Calu3 (cell line): ENCODE measurements around the gene ZC3H13. TPM values are rescaled to one million over a fixed set of nuclear protein-coding genes. Genes with fewer than 3 reads are reported as not detected.

Experiments
- BruUV-seq: library from RNA; stranded (reverse); fragments of 400-500 nt; replicated peaks from 2 replicates; lab custom pipeline; 2021; lab: Mats Ljungman, UMichigan
- CTCF ChIA-PET: fragments of 300-600 bp; sonication (Branson Sonifier 250); formaldehyde crosslinking; loops from one replicate; lab custom pipeline; 2022; ENCODE audit warnings: antibody characterized with exemption; lab: Charles Lee
- DNase-seq: peaks from one replicate; pipeline ENCODE4 v3.0.0; 2022
- H3K27ac Mint-ChIP-seq: one replicate; pipeline ENCODE4 v1.8.0; 2022; ENCODE audit warnings: mixed read lengths; ENCODE audit not compliant: unreplicated experiment
- H3K27me3 Mint-ChIP-seq: one replicate; pipeline ENCODE4 v1.8.0; 2022; ENCODE audit warnings: mixed read lengths; ENCODE audit not compliant: unreplicated experiment
- H3K36me3 Mint-ChIP-seq: one replicate; pipeline ENCODE4 v1.8.0; 2022; ENCODE audit warnings: mild to moderate bottlenecking, moderate library complexity, mixed read lengths; ENCODE audit not compliant: insufficient read depth, unreplicated experiment
- H3K4me1 Mint-ChIP-seq: one replicate; pipeline ENCODE4 v1.8.0; 2022; ENCODE audit warnings: mild to moderate bottlenecking, low read depth, mixed read lengths; ENCODE audit not compliant: unreplicated experiment
- H3K4me3 Mint-ChIP-seq: one replicate; pipeline ENCODE4 v1.8.0; 2022; ENCODE audit warnings: mild to moderate bottlenecking, low read depth, moderate library complexity, mixed read lengths; ENCODE audit not compliant: unreplicated experiment
- H3K9me3 Mint-ChIP-seq: one replicate; pipeline ENCODE4 v1.8.0; 2022; ENCODE audit warnings: low read depth, mixed read lengths; ENCODE audit not compliant: unreplicated experiment
- CTCF ChIP-seq: fragments of 200-600 bp; IDR thresholded peaks from one replicate; pipeline ENCODE4 v1.8.0; 2022; ENCODE audit warnings: antibody characterized with exemption; ENCODE audit not compliant: unreplicated experiment
- intact Hi-C: fragments of 100-400 bp; cut with micrococcal nuclease; formaldehyde crosslinking; loops from one replicate; pipeline ENCODE4 v1.10.0; 2022; ENCODE audit not compliant: unreplicated experiment
- total RNA-seq: library from RNA; stranded (reverse); gene quantifications from 2 replicates; pipeline ENCODE4 v1.2.3, GENCODE V29; 2022

The ZC3H13 gene
- total RNA-seq, 1 experiment from 2014 or later = 28.5 TPM

- no peak for DNase-seq
- intact Hi-C loops = no loop called here
- peaks cover 7% of the 10 kb centered on the region for H3K36me3 Mint-ChIP-seq
- CTCF ChIA-PET = no interaction called here
- no TSS peak for BruUV-seq
- H3K27ac Mint-ChIP-seq = no peak overlapping the region
- H3K4me3 Mint-ChIP-seq = no peak overlapping the region
- no peaks in the 10 kb centered on the region for H3K9me3 Mint-ChIP-seq
- H3K4me1 Mint-ChIP-seq = no peaks in the 10 kb centered on the region
- TF ChIP-seq CTCF = no peak
- H3K27me3 Mint-ChIP-seq = no peaks in the 10 kb centered on the region
Measured at GRCh38 chr13:45975337-45975736, 77.2 kb downstream of the ZC3H13 start.

GRCh38 chr13:45974500-45974899 lies 78.0 kb downstream of the ZC3H13 start:
- Mint-ChIP-seq H3K27me3 (no peaks in the 10 kb centered on the region), H3K4me1 (no peaks in the 10 kb centered on the region), H3K4me3 (no peak overlapping the region), H3K27ac (no peak overlapping the region), H3K9me3 (no peaks in the 10 kb centered on the region), H3K36me3 (peaks cover 7% of the 10 kb centered on the region)
- DNase-seq = no peak
- CTCF ChIA-PET = no interaction called here
- BruUV-seq = no TSS peak
- TF ChIP-seq CTCF = no peak
- intact Hi-C loops = no loop called here

- no peaks in the 10 kb centered on the region for H3K27me3 Mint-ChIP-seq
- BruUV-seq = no TSS peak
- H3K4me3 Mint-ChIP-seq = no peak overlapping the region
- CTCF ChIA-PET = no interaction called here
- TF ChIP-seq CTCF = no peak
- H3K9me3 Mint-ChIP-seq = no peaks in the 10 kb centered on the region
- no peaks in the 10 kb centered on the region for H3K4me1 Mint-ChIP-seq
- peaks cover 13% of the 10 kb centered on the region for H3K36me3 Mint-ChIP-seq
- intact Hi-C loops = no loop called here
- peak overlapping the region; percentile 43 for H3K27ac Mint-ChIP-seq
- no peak for DNase-seq
Measured at GRCh38 chr13:45967589-45967988, 85.0 kb downstream of the ZC3H13 start.

- H3K4me3 Mint-ChIP-seq = no peak overlapping the region
- no peaks in the 10 kb centered on the region for H3K4me1 Mint-ChIP-seq
- no peak for TF ChIP-seq CTCF
- CTCF ChIA-PET = no interaction called here
- BruUV-seq = no TSS peak
- peaks cover 13% of the 10 kb centered on the region for H3K36me3 Mint-ChIP-seq
- intact Hi-C loops = no loop called here
- DNase-seq = no peak
- H3K9me3 Mint-ChIP-seq = no peaks in the 10 kb centered on the region
- H3K27ac Mint-ChIP-seq = no peak overlapping the region
- H3K27me3 Mint-ChIP-seq = no peaks in the 10 kb centered on the region
Measured at GRCh38 chr13:45966715-45967114, 85.8 kb downstream of the ZC3H13 start.
